ENCODE results near the gene QSOX2. TPM values are rescaled to one million over a fixed set of nuclear protein-coding genes. Genes with fewer than 3 reads are reported as not detected.
"Not testable (repeated sequence)": the region's sequence is repeated elsewhere in the genome, so short reads cannot be mapped to it uniquely, and the experiment has no call there.

Gene QSOX2
- total RNA-seq, 1 experiment from 2014 or later, result 13.7 TPM

DNA sequence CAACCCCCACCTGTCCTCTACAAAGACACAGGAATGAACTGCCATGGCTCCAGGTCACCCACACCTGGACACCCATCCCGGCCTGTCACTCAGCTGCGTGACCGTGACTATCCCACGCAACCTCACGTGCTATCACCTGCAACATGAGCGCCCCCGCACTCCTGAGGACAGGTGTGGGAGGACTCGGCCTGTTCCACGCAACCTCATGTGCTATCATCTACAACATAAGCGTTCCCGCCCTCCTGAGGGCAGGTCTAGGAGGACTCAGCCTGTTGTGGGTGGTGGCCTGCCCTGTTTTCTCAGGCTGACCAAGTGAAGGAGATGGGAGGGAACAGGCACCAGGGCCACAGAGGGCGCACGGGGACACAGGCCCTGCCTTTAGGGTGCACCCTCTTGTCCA, 4.1 kb downstream of the QSOX2 start:
- in situ Hi-C loops (cut with HindIII; ENCODE audit: low sequenced_read_pairs), result no loop called here
- no peak for DNase-seq (ENCODE audit: low spot score)

DNA sequence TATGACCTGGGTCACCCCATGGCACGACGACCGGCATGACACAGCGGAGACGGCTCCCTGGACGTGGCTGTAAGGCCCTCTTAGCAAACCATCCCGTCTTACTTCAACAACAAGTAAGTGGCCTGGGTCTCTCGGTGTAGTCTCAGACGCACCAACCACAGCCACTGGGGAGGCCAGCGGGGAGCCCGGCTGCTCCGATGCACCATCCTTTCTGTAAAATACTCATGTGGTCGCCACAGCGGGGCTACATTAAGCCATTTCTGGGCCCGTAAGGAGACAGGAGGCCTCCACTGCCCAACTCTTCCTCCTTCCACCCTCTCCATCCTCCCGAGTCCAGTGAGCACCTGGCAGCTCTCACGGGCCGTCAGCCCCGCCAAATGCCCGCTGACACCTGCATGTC, 4.7 kb downstream of the QSOX2 start:
- in situ Hi-C loops (cut with HindIII; ENCODE audit: low sequenced_read_pairs), result no loop called here
- DNase-seq (ENCODE audit: low spot score), result no peak

DNA sequence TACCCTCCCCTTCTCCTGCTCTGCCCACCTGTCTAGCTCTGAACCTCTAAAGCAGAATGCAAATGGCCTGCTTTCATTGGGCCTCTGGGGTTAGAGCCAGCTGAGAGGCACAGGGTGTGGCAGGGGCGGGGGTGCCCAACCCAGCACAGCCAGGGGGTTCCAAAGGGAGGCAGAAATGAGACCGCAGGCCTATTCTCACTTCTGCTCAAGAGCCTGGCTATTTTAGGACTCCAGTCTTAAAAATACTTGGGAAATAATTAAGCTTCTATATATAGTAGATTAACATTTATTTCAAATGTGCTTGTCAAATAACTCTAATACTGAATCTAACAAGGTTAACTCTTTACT, 5.7 kb downstream of the QSOX2 start:
- DNase-seq (ENCODE audit: low spot score), result no peak
- in situ Hi-C loops (cut with HindIII; ENCODE audit: low sequenced_read_pairs), result no loop called here

DNA sequence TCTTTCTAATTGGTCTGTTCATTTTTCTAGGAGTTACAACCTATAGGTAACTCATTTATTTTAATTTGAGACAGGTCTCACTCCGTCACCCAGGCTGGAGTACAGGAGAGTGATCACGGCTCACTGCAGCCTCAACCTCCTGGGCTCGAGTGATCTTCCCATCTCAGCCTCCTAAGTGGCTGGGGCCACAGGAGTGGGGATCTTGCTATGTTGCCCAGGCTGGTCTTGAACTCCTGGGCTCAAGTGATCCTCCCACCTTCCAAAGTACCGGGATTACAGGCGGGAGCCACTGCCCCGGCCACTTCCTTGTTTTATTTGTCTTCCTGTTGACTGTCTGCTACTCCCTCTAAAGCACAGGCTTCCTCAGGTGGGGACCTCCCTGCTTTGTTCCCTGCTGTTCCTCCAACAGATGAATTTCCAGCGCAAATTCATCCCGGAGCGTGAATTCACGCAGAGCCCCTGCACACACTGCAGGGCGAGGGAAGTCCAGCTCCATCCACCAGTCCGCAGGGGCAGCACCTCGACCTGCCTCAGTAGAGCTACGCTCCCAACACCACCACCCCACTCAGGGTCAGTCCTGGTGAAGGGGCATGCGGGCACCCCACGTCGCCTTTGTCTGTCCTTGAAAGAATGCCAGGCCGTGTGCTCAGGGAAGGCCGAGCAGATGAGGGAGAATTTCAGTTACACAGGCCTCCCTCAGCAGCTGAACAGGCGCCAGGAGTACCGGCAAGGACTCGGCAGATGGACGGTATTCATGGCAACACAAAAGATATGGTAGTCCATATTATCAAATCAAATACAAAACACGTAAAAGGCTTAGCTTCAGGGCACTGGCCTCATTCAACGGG, 6.3 kb downstream of the QSOX2 start:
- in situ Hi-C loops (cut with HindIII; ENCODE audit: low sequenced_read_pairs), result no loop called here
- peak; percentile 86 for DNase-seq (ENCODE audit: low spot score)

DNA sequence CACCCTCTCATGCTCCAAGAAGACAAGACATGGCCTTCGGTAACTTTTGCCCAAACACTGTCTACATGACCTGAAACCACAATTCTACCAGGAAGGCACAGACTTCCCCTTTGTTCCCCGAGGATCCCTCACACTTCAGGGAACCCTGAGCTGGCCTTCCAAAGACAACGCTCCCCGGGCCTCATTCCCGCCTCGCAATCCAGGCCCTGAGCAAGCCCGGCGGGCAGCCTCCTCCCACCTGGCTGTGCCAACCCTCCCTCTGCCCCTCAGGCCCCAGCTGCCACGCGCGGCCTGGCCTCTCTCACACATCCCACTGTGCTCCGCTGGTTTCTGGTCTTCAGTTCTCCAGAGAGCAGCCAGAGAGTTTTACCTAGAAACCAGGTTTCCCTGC, 7.3 kb downstream of the QSOX2 start:
- in situ Hi-C loops (cut with HindIII; ENCODE audit: low sequenced_read_pairs), result no loop called here
- no peak for DNase-seq (ENCODE audit: low spot score)

DNA sequence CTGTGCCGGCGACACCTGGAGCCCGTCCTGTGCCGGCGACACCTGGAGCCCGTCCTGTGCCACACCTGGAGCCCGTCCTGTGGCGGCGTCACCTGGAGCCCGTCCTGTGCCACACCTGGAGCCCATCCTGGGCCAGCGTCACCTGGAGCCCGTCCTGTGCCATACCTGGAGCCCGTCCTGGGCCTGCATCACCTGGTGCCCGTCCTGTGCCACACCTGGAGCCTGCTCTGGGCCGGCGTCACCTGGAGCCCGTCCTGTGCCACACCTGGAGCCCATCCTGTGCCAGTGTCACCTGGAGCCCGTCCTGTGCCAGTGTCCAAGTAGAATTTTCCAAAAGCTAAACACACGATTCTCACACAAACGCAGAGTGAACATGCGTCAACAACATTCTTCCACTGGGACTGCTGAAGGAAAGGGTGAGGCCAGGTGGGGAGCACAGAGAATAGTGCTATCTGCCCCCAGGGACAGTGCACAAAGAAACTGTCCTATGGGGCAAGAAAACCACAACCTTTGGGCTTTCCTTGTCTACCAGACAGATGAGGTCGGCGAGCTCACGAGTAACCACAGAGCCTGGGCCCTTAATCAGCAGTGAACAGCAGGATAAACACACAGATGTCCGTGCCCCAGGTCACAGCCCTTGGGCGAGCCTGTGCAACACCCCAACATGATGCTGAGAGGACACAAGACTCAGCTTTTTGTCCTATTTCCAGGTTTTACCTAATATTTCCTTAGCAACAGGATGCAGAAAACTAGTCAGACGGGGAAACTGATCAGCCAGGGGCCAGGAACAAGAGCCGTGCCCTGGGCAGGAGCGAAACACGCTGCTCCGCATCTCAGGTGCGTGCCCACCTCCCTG, 7.9 kb downstream of the QSOX2 start:
- no peak for DNase-seq (ENCODE audit: low spot score)
- in situ Hi-C loops (cut with HindIII; ENCODE audit: low sequenced_read_pairs), result no loop called here

DNA sequence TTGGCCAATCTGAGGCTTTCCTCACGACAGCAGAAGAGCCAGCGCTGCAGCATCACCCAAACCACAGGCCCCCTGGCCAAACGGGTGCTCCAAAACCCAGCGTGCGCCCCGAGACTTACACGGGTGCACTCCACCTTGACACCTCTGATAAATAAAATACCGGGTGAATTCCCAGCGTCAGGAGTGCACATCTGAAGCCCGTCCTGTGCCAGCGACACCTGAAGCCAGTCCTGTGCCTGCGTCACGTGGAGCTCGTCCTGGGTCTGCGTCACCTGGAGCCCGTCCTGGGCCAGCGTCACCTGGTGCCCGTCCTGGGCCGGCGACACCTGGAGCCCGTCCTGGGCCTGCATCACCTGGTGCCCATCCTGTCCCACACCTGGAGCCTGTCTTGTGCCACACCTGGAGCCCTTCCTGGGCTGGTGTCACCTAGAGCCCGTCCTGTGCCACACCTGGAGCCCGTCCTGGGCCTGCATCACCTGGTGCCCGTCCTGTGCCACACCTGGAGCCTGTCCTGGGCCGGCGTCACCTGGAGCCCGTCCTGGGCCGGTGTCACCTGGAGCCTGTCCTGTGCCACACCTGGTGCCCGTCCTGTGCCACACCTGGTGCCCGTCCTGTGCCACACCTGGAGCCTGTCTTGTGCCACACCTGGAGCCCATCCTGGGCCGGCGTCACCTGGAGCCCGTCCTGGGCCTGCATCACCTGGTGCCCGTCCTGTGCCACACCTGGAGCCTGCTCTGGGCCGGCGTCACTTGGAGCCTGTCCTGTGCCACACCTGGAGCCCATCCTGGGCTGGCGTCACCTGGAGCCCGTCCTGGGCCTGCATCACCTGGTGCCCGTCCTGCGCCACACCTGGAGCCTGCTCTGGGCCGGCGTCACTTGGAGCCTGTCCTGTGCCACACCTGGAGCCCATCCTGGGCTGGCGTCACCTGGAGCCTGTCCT, 8.9 kb downstream of the QSOX2 start:
- in situ Hi-C loops (cut with HindIII; ENCODE audit: low sequenced_read_pairs); DNase-seq (ENCODE audit: low spot score): not testable (repeated sequence)

DNA sequence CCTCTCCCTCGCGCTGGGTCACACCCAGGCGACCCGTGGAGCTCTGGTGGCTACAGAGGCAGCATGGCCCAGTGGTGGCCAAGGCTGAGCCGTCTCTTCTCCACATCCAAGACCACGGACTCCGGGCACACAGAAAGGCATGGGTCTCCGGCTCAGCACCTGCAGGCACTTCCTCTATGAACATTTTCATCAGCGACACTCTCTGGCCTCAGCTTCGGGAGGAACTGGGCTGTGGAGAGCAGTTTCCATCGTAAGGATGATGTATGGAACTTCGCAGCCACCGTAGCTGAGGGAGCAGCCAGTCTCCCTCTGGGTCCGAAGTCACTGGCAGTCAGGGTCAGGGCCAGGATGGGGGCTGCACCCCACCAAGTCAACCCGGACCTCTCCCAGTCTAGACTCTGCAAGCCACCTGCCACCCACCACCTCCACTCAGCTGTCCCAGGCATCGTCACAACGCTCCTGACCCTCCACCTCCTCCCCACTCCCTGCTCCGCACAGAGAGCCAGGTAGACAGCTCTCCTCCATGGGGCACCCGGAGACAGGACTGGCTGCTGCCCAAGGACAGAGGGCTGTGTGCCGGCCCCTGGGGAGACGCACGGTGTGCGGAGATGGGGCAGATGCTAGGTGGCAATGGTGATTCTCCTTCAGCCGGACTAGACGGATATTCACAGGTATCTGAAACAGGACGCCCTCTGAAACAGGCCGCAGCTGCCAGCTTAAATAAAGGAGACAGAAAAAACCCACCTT, 9.7 kb downstream of the QSOX2 start:
- in situ Hi-C loops (cut with HindIII; ENCODE audit: low sequenced_read_pairs), result no loop called here
- peak; percentile 66 for DNase-seq (ENCODE audit: low spot score)

DNA sequence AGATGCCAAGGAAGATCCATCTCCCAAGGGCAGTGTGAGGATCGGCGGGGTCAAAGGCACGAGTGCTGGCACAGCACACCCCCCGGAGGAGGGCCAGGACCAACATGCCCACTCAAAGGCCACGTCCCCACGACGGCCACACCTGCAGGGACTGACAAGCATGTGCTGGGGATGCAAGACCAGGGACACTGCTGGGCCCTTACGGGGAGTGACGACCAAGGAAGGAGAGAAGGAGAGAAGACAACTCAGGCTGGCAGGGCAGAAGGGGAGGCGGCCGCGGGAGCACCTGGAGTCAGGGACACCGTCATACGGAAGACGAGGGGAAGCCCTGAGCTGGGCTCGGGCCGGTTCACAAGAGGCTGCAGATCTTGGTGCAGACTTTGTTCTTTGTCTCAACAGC, 10.4 kb downstream of the QSOX2 start:
- in situ Hi-C loops (cut with HindIII; ENCODE audit: low sequenced_read_pairs), result no loop called here

DNA sequence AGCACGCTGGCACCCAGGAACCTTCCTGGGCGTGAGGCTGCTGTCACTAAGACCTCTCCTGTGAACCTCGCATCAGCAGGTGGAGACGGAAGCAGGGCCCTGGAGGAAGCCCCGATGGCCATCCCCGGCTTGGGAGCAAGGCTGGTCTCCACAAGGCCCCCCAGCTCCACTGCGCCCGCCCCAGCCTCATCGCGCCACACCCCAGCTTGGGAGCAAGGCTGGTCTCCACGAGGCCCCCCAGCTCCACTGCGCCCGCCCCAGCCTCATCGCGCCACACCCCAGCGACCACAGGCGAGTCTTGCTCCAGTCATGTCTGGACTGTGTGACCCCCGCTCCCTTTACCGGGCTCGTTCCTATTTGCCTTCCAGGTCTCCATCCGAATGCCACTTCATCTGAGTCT, 11.0 kb downstream of the QSOX2 start:
- DNase-seq (ENCODE audit: low spot score), result no peak
- in situ Hi-C loops (cut with HindIII; ENCODE audit: low sequenced_read_pairs), result no loop called here

More for the DNA sequence above, 10.4 kb downstream of the QSOX2 start:
- no peak for DNase-seq (ENCODE audit: low spot score)

DNA sequence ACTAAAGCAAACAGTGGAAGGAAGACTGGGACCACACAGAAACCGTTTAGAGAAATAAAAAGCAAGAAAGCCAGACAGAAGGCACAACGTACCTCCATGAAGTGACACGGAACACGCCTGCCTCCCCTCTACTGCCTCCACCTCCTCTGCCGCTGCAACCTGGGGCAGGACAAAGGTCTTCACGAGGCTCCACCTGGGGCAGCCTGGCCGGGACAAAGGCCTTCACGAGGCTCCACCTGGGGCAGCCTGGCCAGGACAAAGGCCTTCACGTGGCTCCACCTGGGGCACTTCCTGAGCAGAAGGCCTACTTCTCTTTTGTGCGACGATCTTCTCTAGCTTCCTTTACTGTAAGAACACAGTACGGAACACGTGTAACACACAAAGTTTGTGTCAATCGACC, 11.7 kb downstream of the QSOX2 start:
- in situ Hi-C loops (cut with HindIII; ENCODE audit: low sequenced_read_pairs), result no loop called here
- no peak for DNase-seq (ENCODE audit: low spot score)

DNA sequence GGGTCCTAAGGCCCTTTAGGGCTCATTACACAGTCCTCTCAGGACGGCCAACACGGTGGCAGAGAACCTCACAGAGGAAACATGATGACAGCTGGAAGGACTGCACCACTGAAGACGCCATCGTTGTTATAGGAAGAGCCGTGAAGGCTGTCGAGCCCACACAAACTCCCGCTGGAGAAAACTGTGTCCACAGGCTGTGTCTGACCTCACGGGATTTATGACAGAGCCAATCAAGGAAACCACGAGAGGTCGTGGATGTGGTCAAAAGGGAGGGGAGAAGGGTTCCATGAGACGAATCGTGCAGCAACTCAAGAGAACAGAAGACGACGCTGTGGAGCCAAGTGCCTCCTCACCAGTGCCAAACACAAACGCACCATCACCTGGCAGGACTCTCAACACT, 12.2 kb downstream of the QSOX2 start:
- in situ Hi-C loops (cut with HindIII; ENCODE audit: low sequenced_read_pairs), result no loop called here
- no peak for DNase-seq (ENCODE audit: low spot score)

DNA sequence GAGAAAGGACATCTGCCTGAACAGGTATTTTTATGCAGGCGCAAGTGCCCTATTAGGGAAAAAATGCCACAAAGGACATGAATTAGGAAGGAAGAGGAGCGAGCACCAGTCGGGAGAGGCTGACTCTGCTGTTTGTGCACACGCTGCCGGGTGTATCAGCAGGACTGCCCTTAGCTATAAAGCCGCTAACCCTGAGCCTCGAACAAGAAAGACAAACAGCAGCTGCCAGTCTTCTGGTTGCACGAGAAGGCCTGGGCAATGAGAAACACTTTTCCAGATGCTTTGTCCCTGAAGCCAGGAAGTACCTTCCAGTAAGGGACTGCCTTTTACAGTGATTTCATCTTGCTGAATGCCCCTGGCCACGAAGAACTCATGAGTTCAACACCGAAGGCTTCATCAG, 12.6 kb downstream of the QSOX2 start:
- in situ Hi-C loops (cut with HindIII; ENCODE audit: low sequenced_read_pairs), result no loop called here
- no peak for DNase-seq (ENCODE audit: low spot score)

DNA sequence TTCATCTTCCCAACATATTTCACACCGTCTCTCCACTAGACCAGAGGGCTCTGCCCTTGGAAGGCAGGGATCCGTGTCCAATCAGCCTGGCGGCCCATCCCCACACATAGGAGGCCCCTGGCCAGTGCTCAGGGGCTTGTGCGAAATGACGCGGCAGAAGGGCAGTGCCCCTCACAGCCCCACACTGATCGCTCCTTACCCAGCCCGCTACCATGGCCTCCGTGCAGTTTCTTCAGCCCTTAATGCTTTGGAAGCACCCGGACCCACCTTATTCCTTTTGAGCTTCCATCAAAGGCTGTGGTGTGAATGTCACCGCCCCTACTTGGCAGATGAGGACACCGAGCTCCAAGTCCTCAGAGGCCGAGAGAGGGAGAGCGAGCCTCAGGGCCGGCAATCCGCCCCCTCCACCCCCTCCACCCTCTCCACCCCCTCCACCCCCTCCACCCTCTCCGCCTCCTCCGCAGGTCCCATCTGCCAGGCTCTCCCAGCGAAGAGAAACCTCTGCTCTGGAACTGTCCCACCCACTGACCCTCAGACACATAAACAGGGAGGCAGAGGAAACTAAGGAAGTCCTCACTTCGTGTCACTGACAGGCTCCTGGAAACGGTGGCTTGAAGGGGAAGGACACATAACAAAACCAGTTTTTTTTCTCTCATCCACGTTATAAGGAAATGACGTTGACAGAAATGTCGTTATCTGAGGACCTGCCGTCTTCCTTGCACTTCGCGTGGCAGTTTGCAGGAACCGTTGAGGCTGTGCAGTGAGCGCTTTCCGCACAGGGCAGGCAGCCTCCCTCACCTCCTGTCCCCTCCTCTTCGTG, 13.9 kb downstream of the QSOX2 start:
- in situ Hi-C loops (cut with HindIII; ENCODE audit: low sequenced_read_pairs), result no loop called here
- DNase-seq (ENCODE audit: low spot score), result no peak

DNA sequence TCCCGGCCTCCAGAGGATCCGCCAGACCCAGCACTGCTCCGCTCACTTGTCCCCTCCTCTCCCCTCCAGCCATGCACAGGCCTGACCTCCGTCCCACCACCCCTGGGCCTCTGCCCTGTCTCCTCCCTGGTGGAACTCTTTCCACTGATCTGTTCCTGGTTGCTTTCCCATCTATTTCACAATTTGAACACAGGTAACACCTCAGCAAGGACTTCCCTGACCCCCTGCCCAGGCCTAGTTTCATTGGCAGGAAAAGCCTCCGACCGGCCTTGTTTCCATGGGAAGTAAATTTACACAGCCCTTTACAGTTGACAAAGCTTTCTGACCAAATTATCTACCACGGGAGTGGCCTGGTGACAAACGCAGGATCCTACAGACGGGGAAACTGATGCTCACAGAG, 14.8 kb downstream of the QSOX2 start:
- in situ Hi-C loops (cut with HindIII; ENCODE audit: low sequenced_read_pairs), result no loop called here
- DNase-seq (ENCODE audit: low spot score), result no peak

DNA sequence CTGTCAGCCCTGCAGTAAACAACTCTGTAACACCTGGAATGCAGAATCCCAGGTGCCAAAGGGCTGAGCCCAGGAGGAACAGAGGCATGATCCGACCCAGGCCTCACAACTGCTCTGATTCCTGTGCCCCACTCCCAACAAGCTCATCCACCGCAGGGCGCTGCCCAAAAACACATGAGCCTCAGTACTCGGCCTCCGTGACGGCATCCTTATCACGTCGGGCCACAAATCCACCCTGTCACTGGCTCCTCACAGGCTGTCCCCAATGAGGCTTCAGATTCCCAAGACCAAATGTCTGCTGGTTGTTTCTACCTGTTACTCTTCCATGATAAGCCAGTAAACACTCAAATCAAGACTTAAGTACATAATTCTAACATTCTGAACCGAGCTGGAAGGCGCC, 15.2 kb downstream of the QSOX2 start:
- in situ Hi-C loops (cut with HindIII; ENCODE audit: low sequenced_read_pairs), result no loop called here
- no peak for DNase-seq (ENCODE audit: low spot score)

DNA sequence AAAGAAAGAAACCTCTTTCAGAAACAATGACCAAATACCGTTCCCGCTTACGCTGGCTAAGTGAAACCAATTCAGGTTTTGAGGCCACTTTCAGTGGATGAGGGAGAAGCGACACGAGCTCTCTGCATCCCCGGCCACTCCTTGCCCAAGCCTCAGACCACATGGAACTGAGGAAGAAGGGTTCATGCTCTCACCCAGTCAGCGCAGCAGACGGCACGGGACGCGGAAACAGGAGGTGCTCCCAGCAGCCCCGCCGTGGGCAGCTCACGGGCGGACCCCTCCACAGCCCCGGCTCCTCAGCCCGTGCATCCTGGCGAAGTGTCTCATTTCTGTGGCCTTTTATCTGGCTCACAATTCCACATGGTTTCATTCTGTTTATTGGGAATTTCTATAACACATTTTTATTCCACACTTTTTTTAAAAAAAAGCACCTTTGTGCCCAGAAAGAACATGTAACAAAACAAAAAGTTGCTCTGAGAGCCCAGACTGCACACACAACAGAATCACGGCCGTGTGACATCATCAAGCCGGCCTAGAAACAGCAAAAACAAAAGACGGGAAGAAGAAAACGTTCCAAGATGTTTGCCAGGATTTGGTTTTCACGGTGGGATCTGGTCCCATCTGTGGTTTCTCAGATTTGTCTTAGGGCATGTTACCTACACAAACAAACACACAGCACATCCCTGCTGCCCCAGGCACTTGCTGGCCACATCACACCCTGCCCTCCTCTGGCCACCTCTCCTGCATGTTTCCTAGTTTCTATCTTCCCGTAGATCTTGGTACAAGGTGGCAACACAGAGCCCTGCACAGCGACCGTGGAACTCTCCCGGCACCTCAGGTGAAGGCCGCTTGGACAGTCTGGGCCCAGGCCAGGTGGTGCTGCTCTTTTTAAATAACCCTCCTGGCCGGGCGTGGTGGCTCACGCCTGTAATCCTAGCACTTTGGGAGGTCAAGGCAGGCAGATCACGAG, 16.2 kb downstream of the QSOX2 start:
- DNase-seq (ENCODE audit: low spot score), result peak; percentile 46
- in situ Hi-C loops (cut with HindIII; ENCODE audit: low sequenced_read_pairs), result no loop called here

Data from G401 (cell line).